HG03442 (cell line): Measurements from ENCODE around the gene SAP25.
"Not testable (repeated sequence)": the region's sequence is repeated elsewhere in the genome, so short reads cannot be mapped to it uniquely, and the experiment has no call there.

ENCODE experiments used
- ATAC-seq: cut with Tn5 transposase; IDR thresholded peaks from one replicate; pipeline ENCODE4 v1.9.1; 2021; ENCODE audit warnings: mild to moderate bottlenecking, moderate library complexity; ENCODE audit not compliant: unreplicated experiment

SAP25 gene

DNA sequence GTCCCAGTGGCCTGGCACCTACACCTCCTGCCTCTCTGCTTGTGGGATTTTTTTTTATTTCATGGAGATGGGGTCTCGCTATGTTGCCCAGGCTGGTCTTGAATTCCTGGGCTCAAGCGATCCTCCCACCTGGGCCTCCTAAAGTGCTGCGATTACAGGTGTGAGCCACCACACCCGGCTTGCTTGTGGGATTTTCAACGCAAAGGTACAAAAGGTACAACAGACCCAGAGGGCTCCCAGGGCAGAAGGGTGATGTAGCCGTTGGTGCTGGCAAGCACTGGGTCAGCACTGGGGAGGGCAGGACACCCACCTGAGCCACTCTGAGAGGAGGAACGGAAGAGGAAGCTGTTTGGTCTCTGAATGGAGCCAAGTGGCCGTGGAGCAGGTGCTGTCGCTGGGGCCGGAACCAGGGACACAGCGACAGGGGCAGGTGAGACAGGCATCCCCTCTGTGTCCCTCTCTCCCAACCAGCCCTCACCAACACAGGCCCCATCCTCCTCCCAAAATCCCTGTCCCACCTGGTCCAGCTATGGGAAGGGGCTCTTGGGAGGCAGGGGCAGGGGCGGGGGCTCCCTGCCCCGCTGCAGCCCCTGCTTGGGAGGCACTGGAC is 2.8 kb upstream of the SAP25 start:
- no peak for ATAC-seq

DNA sequence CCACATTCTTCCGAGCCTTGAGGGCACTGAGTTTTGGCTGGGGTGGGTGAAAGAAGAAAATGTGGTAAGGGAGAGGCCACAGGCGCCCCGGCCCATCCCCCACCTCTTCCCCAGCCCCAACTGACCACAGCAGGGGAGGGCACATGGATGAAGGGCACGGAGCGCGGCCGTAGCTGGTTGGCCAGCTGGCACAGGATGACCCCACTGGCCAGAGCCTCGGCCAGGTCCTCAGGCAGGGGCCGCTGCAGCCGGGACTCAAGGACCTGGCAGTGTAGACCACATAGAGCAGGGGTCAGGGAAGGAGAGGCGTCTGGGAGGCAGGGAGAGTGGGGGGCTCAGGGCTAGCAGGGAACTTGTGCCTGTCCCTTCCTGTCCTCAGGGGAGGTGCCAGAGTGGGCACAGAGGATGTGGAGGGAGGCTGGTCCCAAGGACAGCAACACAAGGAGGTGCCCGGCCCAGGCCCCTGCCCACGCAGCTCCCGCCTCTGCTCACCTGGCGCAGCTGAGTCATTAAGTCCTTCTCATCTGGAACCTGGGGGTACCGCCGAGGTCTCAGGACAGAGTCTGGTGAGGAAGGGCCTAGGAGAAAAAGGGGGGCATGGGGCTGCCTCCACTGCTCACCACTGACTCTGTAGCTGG is 2.2 kb upstream of the SAP25 start:
- no peak for ATAC-seq

DNA sequence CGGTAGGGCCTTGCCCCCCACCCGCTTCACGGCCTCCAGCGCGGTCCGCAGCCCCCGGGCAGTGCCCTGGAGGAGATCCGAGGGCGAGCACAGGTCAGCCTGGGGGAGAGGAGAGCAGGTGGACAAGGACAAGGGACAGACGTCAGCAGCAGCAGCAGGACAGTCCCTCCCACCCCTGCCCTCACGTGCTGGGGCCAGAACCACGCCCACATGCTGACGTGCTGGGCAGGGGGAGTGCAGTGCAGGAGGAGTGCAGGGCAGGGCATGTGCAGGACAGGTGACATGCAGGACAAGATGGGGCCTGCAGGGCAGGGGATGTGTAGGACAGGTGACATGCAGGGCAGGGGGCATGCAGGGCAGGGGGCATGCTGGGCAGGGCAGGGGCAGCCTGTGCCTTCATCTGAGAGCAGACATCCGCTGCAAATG is 1.5 kb upstream of the SAP25 start:
- no peak for ATAC-seq

DNA sequence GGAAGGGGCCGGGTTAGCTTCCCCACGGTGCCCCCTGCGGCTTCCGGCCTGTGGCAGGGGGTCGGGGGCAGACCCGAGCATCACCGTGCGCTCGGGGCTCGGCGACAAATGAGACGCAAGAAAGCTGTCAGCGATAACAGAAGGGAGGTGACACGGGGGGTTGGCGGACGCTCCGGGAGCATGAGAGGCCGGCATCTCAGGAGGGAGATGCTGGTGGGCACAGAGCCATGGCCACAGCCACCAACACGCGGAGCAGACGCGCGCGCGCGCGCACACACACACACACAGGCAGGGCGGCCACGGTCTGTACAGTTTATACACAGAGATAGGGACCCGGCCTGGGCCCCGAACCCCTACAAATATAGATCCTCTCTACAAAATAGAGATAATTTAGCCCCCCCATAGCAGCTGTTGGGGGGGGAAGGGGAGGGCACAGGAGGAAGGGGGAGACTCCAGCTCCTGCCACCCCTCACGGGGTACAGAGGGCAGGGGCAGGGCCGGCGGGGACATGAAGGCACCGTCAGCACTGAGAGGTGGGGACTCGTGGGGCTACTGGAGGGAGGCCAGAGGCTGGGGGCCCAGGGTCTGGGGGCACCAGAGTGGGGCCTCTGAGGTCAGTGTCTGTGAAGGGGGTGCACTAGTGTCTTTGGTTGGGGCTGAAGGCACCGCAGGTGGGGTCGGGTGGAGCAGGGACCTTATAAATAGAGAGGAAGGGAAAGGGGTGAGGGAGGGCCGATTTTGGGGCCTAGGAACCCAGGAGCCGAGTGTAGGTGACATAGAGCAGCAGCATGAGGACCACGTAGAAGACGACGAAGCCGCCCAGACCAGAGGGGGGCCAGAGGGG is 884 bp upstream of the SAP25 start:
- ATAC-seq: no peak

DNA sequence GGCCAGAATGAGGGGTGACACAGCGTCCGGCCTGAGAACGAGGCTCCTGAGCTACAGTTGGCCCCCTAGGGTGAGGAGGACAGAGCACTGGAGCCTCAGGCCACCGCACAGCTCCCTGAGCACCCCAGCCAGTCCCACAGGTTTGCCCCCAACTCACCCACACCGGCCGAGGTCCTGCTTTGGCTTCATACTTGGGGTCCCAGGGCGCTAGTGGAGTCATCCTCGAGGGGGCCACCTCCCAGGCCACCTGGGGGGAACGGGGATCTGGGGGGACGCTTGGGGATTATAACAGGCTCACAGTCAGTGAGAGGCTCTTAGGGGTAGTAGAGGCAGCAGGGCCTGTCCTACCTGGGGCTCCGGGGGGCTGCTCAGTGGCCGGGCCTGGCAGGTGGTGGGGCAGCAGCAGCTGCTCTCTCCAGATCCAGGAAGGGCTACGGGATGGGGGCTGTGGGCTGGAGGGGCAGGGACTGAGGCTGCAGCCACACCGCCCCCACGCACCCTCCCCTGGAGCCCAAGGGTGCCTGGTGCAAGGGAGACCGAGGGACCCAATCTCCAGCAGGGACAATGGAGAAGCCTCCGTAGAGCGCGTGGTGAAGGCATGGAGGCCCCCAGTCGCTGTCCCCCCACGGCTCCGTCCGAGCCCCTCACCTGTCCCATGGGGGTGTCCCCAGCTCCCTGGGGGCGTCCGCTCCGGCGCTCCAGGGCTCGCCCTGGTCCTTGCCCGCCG is 588 bp downstream of the SAP25 start:
- ATAC-seq: no peak

DNA sequence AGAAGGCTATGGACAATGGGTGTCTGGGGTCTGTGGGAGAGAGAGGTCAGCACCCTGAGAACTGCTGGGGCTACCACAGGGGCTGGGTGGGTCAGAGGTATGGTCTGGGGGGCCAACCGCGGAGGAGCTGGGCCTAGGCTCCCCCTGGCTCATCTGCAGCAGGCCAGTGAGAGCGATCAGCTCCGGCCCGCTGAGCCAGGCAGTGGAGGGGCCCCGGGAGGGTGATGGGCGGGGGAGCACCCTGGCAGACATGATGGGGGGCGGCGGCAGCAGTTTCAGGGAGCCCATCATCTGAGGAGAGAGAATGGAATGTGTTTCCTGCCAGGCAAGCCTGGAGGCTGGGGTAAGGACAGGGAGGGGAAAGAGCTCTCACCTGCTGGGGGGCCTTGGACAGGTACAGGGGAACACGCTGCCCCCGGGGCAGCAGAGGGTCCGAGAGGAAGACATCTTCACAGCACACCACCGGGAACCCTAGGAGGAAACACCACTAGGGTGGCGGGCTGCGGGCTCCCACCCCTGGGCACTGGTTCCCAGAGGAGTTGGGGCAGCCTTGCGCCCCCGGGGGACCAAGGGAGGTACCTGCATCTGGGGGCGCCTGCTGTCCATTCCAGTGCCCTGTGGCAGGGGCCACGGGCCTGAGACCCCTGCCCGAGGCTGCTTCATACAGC is 1.3 kb downstream of the SAP25 start:
- no peak for ATAC-seq

DNA sequence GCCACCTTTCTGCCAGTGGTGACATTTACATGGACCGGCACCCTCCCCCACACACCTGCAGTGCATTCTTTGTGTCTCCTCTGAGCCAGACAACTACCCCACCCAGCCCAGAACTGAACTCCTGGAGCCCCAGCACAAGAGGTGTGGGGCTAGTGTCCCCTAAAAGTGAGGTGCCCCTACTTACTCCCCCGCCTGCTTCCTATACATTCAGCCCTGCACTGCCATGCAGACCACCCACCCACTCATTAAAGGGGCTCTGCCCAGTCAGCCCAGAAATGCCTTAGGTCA is 1.9 kb downstream of the SAP25 start:
- no peak for ATAC-seq

DNA sequence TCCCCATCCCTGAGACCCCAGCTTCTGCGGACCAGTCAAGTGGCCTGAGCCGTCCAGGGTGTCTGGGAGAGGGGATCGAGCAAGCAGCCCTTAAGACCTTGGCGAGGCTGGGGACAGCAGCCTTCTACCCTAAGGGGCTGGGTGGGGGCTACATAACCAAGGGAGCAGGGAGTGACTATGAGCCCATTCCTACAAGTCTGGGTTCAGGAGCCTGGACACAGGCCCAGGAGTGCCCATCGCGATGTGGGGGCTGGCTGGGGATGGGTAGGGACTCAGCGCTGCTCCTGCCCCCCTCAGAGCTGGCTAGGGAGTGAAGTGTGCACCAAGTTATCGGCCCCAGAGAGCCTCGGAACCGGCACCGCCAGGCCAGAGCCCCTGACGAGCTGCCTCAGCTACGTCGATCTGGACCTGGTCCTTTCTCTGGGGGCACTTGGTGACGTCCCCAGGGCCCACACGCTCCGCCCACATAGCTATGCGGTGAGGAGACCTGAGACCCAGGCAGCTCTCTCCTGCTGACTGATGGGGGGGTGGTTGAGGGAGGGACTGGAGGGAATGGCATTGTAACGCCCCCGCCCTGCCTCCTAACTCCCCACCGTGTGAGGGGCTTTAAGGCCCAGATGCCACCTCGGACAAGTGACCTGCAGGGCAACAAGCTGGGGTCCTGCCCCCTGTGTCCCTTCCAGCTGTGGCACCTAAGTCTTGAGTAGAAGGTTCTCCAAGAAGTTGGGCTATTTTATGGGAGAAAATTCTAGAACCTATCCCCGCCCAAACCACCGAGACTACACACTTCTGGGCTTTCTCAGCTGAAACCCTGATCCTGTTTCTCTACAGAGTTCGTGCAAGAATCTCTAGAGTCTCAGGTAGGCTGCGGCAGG is 2.5 kb downstream of the SAP25 start:
- no peak for ATAC-seq

DNA sequence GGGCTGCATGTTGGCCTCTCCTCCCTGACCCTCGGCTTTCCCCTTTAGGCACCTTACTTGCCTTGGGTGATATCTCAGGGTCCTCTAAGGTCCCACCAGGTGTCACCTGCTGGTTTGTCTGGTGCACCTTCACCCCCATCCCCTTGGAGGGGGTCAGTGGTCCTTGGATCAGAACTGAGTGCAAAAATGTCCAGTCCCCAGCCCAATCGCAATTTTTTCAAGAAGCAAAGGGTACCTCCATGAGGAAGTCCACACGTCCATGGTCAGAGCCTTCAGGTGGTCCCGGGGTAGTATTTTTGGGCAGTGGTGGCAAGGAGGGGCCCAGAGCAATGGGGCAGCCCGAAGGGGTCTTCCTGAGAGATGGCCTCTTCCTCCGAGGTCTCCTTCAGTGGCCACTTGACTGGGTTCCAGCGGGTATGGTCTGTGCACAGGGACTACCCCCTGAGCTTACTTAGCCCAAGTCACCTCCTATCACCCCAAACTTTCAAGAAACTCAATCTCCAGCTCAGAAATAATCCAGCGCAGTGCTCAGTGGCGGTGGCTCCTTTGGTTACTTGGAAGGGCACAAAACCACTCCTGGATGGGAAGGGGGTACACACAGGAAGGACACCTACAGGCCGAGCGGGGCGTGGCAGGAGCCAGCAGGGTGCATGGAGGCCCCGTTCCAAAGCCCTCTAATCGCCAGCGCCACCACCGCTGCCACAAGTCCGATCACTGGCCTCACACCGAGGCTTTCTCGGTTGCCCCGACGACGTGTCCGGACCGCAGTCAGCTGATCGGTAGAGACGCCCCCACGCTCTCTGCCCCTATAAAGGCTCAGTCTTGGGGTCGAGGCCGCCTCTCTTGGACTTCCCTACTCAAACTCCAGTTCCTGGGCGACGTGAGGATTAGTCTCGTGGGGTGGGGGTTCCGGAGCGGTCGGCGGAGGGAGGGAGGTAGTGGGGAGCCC is 4.5 kb downstream of the SAP25 start:
- ATAC-seq: peak; percentile 34

DNA sequence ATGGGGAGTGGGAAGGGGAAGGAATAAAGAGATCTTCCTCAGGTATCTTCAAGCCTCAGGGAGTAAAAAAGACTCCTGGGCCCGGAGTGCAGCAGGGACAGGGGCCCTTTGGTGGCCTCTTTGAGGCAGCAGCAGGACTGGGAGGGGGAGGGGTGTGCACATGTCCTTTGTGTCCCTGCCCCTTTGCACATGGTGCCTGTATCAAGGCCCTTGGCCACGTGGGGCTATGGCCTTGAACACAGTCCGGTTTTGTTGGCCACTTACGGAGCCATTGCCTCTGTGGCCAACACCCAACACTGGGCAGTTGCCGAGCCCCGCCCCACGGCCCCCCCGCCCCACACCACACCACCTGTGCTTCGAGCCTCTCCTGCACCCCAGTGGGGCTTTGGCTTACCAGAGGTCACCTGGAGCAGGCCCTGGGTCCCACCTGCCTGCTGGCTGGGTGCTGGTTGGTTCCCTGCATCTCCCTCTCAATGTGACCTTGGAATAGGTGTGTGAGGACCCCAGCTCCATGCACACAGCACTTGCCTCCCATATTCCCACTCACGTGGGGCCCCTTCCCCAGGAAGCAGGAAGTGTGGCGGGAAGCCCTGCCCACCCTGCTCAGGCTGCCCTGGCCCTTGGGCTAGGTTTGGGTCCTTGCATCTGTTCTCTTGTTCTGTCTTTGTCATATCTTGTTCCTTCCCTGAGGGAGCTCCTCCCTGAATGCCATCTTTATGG is 5.4 kb downstream of the SAP25 start:
- ATAC-seq: no peak

DNA sequence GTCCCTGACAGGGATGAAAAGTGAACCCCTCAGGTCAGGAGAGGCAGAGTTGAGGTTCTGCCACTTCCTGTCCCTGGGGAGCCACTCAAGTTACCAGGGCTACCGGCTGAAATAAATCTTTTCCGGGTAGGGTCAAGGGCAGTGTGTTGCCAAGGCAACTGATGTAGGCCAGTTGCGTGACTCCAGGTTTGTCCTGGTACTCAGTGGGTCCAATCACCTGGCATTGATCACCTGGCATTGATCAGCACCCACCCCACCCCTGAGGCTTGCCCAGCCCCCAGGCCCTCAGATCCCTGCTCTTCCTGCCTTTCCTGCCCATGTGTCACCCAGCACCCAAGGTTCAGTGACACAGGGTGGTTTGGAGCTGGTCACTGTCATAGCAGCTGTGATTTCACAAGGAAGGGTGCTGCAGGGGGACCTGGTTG is 5.9 kb downstream of the SAP25 start:
- ATAC-seq: no peak

DNA sequence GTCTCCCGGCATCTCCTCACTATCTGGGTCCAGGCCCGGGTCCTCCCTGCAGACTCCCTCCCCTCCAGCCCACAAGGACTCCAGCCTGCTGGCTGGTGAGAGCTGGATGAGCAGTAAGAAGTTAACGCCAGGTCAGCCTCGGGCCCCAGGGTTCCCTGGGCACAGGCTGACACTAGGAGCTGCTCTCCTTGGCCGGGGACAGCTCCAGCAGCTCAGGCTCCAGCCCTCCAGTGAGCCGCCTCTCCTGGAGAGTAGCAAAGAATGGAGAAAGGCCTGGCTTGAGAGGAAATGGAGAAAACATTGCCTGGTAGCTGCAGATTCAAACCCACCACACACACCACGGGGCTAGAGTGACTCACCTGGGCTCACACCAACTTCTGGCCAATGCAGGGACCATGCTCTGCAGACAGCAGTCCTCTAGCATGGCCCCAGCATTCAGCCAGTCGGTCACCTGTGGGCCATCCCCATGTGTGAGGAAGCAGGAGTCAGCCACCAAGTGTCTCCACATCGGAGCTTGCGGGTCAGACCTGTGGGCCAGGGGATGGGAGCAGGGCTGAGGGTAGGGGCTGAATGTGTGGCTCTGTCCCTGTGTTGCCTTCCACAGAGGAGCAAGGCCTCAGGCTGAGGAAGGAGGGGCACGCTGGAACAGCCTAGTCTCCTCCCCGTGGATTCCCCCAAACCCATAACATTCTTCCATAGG is 6.5 kb downstream of the SAP25 start:
- no peak for ATAC-seq

DNA sequence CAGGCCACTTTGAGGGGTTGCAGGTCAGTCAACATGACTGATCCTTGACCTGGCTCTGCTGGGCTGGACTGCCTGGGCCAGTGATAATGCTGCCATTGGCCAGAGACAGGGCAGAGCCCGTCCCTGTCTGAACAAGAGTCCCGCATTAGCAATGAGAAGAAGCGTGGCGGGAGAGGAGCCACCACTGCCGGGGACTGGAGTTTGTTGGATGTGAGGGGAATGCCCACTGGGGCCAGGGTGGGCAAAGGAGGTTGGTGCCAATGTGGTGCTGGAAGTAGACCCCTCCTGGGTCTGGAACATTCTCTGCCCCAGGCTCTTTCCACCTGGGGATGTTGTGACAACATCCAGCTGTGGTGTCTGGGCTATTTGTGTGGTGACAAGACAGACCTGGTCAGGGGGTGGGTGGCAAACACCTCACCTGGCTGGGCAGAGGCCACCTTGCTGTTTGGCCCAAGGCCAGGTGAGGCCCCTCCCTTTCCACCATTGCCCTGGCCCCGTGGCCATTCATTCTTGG is 7.6 kb downstream of the SAP25 start:
- ATAC-seq: no peak

DNA sequence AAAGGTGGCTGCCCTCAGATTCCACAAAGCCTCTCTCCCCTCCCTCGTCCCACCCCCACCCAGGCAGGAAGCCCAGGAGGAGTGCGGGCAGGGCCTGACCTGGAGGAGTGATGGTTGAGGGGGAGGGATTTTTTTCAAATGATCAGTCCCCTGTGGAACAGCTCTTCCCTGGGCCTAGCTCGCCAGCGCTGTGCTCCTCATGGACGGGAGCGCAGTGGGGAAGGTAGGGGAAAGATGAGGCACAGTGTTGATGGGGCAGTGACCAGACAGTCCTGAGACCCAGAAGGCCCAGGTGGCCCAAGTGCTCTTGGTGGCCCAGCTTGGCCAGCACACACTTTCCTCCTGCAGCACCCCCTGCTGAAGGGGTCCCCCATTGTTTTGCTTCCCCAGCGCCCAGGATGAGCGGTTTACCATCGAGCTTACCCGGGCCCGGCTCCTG is 8.5 kb downstream of the SAP25 start:
- no peak for ATAC-seq

DNA sequence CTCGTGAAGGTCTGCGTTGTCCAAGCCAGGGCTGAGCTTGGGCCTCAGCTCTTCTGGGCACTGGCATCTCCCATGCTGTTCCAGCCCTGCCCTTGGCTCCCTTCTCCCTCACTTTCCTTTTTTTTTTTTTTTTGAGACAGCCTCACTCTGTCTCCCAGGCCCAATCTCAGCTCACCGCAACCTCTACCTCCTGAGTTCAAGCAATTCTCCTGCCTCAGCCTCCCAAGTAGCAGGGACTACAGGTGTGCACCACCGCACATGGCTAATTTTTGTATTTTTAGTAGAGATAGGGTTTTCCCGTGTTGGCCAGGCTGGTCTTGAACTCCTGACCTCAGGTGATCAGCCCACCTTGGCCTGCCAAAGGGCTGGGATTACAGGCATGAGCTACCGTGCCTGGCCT is 9.3 kb downstream of the SAP25 start:
- not testable (repeated sequence) for ATAC-seq

DNA sequence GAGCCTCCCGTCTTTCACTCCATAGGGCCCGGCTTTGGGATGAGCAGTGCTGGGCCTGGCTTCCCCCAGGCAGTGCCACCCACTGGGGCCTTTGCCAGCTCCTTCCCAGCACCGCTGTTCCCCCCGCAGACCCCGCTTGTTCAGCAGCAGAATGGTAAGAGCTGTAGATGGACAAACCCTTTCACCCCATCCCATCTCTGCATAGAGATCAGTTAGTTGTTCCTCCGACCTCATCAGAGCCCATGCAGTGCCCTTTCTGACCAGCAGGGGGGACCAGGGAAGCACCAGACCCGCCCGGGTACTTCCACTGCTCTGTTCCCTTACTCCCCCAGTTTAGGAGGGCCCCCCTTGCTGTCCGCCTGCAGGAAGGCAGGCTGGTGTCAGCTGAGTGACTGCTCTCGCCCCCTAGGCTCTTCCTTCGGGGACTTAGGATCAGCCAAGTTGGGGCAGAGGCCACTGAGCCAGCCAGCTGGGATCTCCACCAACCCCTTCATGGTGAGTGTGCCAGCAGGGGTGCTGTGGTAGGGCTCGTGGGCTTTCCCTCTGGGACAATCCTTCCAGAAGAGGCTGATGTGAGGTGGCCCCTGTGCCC is 9.8 kb downstream of the SAP25 start:
- peak; percentile 45 for ATAC-seq

DNA sequence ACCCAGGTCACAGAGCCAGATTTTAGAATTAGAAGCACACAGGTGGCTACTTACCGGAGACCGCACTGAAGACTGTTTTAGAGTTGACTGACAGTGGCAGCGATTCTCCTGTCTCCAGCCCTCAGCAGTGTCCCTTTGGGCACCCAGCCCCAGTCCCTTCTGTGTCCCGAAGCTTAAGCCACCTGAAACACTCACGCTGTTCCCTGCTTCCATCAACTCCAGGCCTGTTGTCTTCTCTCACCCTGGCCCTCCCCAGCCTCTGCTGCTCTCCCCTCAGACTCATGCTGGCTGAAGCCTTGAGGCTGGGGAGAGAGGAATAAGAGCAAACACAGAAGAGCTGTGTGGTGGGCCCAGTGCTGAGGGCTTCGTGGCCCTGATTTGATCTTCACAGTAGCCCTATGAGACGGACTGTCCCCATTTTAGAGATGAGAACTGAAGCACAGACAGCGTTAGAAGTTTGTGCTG is 10.6 kb downstream of the SAP25 start:
- no peak for ATAC-seq
